NCI-H2196 (cell line): Measurements from ENCODE around the gene CACNA2D3.

Experiments used
- DNase-seq: peaks from one replicate; lab custom pipeline; 2025; ENCODE audit not compliant: unreplicated experiment; lab: John Stamatoyannopoulos, UW

Gene CACNA2D3

DNA sequence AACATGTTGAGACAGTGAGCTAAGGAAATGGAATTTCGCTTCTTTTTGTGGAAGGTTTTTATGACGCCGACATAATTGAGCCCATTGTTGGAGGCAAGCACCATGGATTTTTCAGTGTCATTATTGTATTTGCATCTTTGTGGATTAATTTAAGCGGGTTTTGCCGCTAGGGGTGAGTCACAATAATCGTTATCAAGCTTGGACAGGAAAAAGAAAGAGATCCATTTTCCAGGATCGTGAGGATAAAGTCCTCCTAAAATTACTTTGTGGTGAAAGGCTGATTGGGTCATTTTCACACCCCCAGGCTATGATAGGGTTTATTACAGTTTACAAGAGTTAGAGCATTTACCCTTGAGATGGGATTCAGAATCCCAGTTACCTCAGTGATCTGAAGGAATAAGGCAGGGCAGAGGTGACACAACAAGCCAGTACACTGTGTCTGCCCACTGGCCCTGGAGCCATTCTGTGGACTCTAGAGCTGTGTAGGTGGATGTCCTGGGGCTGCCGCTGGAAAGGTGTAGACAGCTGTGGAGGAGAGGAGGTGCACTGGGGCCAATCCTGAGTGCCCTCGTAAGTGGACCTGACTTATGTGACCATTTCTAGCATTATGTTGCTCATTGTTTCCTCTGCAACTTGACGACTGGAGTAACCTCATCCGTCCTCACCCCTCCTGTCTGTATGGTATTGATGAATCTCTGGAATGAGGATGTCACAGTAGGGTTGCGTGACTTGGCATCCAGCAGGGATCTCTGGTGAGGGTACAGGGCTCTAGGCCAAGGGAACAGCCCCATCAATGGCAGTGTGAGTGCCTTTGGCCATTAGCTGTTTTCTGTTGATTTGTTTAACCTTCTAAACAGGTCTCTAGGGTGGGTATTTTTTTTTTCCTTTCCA, 435.4 kb downstream of the CACNA2D3 start:
- peak; percentile 31 for DNase-seq

DNA sequence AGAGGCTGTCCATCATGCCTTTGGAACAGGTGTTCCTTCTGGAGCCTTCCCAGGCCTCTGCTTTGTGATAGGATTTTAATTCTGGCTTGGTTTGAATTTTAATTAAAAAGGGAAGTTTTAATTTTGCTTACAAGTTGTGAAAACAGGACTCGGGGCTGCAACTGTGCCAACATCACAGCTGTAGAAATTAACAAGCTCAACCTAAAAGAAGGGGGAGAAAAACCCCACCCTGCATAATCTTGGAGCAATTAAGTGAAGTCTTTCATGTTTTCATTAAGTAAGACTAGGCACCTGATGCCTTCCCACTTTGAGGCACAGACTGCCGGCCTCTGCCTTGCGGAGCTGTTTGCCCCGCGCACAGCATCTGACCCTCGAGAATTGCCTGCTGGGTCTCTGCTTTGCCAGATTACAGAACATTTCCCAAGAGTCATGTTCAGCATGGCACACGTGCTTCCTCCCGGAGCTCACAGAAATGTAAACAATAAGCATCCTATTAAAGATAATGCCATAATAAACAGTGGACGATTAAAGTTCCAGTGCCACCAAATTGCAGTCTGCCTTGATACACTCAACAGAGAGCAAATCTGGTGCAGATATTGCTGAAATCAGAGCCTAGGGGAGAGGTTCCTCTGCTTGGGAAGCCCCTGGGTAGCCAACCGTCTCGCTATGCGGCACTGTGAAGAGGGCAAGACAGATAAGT, 441.3 kb downstream of the CACNA2D3 start:
- no peak for DNase-seq

DNA sequence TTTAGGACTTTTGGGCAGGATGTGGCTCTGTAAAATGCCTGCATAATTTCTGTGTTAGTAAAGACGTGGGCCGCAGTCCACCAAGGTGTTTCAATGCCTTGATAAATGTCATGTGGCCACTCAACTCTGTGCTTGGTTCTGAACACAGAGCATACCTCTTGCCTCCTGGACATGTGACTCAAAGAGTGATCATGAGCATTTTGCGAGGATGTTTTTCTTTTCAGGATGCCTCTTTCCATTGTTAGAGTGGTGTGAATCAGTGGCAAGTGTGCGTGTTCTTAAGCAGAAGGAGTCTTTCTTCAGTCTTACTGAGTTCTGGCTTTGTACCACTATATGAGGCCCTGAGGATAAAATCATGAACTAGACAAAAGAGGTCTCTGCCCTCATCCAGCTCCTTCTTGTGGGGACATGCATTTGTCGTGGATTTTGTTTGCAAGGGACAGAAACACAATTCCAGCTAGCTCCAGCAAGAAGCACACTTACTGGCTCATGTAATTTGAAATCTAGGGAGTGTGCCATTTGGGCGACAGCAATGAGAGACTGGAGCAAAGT, 442.1 kb downstream of the CACNA2D3 start:
- no peak for DNase-seq

DNA sequence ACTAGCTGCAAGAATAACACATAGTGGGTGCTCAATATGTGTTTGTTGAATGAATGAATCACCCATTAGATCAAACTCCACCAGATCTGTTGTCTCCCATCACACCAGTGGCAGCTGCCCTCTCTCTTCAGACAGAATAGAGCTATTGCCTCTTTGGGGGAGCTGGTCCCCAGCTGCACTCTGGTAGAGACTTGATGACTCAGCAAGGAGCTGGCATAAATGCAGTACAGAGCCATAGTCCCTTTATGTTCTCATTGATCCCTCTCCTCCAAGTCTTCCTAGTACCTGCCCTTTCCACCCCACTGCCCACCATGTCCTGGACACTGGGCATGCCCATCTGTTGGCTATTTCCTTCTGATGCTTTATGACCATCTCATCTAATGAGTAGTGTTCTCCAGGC, 443.6 kb downstream of the CACNA2D3 start:
- no peak for DNase-seq

DNA sequence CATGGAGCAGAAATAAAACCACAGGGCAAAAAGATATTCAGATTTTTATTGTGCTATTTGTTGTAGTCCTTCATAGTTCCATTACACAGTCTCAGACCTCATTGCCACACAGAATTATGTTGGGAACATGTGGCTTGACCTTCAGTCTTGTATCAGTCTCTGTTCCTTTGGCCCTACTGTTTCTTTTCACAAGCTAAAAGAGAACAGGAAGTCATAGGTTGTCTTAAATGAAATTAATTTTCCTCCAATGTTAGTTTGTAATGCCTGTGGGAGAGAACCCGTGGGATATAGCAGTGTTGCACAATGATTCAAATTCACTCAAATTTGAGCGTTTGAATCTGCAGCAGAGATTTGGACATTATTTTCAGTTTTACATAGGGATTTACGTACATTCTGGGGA, 445.6 kb downstream of the CACNA2D3 start:
- no peak for DNase-seq

DNA sequence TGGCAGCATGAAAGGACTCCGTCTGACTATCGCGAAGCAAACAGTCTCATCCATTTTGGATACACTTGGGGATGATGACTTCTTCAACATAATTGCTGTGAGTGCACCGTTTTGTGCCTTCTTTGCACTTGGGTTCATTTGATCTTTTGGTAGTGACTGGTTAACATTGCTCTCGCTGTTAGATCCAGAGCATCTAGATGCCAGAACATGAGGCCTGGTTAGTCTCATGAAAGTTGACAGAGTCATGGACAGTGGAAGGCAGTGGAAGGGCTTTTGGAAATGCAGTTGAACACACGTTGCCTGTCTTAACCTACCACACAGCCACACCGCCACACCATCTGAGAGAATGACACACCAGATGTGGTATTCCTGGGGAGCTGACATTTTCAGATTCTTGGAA, 447.7 kb downstream of the CACNA2D3 start:
- no peak for DNase-seq

DNA sequence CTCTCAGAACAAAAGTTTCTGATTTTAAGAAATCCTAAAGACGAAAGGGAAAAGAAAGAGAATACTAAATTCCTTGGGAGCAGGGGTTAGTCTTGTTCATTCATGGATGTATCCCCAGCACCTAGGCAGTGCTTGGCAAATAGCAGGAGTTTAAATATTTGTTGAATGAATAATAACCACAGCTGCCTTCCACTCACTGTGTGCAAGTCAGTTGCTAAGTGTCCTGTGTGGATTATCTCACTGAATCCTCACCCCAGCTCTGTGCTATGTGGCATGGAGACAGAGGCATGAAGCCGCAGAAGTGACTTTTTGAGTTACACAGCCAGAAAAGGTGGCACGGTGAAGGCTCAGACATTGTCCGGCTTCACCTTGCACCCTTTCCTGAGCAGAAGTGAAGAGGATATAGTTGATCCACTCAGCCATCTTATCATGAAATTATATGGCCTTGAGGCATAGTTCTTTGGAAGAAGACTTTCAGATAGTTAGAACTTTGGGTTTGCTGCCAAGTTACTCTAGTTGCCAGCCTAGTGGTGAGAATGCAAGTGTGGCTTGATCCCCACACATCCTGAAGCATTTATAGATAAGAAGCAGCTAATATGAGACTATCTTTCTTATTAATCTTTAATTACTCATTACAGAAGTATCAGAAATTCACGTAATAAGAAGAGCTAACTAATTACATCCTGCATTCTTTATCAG, 450.0 kb downstream of the CACNA2D3 start:
- no peak for DNase-seq

DNA sequence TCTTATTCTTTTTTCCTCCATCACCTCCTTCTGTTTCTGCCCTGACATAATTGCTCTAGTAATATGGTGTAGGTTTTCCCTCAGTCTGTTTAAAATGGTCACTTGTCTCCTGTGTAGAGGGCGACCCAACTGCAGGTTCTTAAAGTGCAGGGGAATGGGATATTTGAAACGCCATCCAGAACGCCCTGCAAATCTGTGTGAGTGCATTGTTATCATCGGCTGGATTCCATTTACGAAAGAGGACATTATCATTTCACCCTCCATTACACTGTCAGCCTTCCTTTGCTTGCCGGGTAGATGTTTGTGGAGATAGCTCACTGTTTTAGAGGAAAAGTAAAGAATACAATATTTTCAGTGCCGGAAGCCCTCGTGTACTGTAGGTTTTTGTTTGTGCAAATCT, 451.5 kb downstream of the CACNA2D3 start:
- DNase-seq, result no peak

DNA sequence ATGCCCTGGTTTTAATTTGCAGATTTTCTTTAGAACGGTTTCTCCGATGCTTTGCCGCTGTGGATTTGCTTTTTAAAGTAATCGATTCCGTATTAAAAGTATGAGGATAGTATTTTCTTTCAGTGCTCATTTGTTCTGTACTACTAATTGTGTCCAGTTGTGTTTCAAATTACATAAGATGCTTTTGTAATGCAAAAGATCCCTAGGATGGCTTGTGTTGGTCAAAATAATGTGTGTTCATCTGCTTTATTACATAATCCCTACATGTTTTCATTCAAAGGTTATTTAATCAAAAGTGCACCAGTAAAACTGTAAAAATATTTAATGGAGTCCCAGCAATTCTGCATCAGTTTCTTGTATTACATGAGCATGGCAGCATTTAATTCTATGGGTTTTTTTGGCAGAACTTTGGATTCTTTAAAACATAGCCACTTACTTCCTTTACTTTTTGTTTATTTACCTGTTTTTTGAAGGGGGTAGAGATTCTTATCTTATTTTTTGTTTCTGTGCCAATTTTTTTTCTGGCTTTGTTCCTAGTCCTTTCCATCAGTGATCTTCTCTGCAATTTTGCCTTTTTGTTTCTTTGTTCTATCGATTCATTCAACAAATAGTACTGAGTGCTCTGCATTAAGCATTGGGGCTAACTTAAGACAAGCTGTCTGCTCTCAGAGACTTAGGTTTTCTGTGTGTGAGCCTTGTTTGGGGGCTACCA, 452.7 kb downstream of the CACNA2D3 start:
- peak; percentile 16 for DNase-seq

DNA sequence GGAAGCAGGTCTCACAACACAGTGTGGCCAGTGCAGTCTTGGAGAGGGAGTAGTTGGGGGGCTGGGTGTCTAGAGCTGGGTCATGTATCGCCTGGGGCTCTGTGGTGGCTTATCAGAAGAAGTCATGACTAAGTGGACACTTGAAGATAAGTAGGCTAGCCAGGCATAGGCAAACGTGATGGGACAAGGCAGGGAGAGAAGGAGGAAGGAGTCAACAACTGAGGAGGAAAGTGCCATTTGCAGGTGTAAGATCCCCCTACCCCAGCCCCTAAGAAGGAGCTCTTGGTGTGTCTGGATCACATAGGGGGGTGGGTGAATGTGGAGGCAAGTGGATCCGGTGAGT, 453.2 kb downstream of the CACNA2D3 start:
- DNase-seq, result peak; percentile 16

DNA sequence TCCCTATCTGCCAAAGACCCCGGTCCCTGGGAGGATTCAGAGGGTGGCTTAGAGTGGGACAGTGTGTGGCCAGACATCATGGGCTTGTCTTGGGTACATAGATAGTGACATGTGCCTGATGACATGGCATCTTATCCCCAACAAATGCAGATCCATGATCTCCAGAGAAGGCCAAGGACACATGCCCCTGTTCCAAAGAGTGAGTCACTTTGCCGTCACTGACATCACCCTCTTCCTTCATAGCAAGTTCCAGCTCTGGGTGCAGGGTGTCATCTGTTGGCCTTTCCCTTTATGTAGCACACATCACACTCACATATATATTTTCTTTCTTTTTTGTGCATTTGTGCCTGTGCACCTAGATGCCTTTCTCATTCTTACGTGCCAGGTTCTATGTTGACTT, 455.0 kb downstream of the CACNA2D3 start:
- no peak for DNase-seq

DNA sequence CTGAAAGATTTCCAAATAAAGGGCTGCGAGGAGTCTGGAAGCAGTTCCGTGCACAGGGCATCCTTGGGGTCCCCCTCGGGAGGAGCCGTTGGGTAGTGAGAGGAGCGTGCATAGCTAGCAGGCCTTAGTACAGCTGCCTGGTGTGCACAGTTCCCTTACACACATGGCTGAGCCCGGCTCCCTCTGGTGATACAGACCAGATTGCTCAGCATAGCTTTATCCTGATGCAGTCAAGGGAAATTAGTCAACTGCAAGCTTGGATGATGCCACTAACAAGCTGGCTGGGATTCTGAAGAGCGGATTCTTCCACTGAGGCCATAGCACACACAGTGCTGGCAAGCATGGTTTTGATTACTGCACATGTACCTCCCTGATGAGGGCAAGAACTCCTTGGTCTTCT, 456.1 kb downstream of the CACNA2D3 start:
- DNase-seq, result no peak

DNA sequence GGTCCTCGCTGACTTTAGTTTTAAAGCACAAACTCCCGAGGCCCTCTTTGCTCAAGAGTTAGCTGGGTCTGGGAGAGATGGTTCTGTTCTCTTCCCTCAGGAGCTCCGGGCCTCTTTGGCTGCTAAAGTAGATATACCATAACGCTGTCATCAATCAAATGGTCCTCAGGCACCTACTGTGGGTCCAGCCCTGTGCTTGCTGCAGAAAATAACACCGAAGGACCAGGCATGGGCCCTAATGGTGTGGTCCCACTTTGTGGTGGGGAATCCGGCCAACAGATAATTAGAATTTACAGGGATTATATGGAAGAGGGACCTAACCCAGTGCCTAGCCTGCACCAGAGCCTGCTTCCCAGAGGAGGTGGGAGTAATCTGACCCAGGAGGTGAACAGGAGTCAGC, 458.1 kb downstream of the CACNA2D3 start:
- DNase-seq, result no peak

DNA sequence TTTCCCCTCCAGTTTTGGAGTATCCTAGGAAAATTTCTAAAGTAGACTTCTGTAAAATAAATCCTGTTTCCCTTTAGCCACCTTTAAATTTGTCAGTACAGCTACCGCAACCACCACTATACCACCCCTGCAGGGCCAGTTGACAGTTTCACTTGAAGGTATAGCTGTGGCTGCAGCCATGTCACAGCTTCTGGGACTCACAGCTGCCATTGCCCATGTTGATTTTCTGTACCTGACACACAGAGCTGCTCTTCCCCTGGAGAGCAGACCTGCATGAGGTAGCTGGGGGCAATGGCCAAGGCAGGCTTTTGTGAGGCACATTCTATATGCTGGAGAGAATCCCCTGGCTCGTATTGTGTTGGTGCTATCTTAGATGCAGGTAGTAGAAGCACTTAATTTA, 460.1 kb downstream of the CACNA2D3 start:
- no peak for DNase-seq

DNA sequence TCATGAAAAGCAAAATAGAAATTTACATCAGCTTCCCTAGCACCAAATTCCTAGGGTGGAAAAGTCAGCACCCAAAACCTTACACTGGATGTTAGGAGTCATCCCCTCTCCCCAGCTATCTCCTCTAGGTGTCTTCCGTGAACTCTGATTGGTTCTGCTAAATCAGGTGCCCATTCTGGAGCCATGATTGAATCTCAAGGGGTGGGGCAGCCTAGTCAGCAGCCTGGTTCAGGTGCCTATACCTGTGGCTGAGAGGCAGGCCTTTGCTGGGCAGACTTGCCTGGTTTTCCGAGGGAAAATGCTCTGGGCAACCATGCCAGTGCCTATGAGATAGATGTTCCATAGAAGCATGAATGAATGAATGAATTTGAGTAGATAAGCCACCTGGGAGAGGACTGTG, 468.8 kb downstream of the CACNA2D3 start:
- DNase-seq, result no peak

DNA sequence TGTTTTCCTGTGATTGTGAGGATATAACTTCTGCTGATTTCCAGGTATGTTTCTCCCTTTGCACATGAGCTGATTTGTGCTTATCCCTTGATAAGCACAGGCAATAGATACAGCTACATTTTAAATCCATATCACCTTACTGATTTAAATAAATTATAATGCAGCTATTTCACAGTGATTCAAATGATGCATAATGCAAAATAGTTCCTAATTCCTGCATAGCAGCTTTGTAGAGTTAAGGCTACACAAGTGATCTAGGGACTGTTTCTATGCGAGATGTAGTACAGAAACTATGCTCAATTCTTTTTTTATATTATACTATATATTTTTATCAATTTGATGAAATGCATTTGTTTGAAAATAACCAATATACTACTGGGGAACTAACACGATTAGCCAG, 471.3 kb downstream of the CACNA2D3 start:
- no peak for DNase-seq

DNA sequence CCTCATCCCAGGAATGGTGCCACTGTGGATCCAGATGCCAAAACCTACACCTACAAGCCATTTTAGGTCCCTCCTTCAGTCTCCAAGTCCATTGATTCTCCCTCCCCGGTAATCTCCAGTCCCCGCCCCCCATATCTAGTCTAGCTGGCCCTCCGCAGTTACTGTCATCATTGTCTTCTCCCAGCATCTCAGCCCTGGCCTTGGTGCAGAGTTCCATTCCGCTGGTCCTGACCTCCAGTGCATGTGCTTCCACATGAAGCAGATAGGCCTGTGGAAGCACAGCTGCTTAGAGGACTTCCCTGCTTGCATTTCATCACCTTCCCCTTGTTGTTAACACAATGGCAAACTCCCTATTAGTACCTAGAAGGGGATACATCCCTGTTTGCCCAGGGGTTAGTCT, 473.7 kb downstream of the CACNA2D3 start:
- DNase-seq, result no peak

DNA sequence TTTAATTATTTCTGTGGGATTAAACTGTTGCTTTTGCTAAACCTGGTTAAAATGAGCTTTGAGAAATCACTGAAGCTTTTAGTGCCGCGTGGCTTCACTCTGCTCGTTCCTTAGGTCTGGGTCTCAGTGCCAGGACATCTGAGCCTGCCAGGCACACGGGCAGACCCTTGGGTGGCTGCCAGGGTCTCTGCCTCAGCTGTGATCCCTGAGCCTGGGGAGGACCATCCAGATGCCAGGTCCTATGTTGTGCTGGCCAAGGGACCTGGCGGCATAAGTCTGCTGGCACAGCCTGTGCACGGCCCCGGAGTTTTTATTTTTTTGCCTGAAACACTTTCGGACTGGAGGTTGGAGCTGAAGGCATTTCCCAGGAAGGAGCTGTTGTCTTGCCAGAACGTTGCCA, 477.4 kb downstream of the CACNA2D3 start:
- DNase-seq, result no peak

DNA sequence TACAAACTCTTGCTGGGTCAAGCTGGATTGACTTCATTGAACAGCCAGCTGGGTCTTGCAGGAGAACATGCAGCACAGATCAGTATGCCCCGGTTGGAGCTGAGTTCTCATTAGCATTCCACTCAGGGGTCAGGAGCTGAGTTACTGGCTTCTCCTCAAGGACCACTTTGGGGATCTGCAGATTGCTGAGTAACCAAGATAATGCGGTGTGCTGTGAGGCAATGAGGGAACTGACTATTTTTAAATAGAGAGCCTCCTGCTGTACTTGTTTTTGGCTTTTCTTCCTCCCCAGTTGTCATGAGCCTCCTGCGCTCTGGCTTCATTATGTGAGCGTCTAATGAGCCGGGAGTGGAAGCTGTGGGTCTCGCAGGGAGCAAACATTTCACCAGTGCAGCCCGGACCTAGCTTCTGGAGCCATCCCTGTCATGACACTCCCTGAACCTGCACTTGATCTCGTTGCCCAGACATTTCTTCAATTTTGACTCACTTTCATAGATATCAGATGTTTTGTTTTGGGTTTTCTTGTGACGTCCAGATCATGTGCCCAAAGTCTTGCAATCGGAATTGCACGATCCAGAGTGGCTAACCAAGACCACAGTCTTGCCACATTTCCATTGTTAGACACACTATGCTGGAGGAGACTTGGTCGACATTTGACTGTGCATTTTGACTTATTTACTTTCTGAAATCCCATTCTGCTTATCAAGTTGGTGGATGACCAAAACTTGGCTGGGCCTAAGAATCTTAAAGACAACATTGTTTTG, 478.3 kb downstream of the CACNA2D3 start:
- DNase-seq, result no peak

DNA sequence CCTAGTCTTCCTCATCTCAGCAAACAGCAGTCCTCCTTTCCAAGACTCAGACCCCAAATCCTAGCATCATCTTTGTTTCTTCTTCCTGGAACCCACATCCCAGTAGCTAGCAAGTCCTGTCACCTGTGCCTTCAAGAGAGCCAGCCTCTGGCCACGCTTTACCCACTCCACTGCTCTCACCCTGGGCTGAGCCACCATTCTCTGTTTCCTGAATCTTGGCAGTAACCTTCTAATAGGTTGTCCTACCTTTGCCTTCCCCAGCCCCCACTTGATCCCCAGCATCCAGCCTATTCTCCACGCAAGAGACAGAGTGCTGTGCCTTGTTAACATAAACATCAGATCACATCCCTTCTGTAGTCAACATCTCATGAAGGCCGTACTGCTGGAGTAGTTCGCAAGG, 482.1 kb downstream of the CACNA2D3 start:
- no peak for DNase-seq
